ENCODE results near the gene CA12. TPM values are rescaled to one million over a fixed set of nuclear protein-coding genes. Genes with fewer than 3 reads are reported as not detected.

The CA12 gene
- total RNA-seq, 4 donors from 2014 or later = 13.3 to 46.7 (median 17.5) TPM

DNA sequence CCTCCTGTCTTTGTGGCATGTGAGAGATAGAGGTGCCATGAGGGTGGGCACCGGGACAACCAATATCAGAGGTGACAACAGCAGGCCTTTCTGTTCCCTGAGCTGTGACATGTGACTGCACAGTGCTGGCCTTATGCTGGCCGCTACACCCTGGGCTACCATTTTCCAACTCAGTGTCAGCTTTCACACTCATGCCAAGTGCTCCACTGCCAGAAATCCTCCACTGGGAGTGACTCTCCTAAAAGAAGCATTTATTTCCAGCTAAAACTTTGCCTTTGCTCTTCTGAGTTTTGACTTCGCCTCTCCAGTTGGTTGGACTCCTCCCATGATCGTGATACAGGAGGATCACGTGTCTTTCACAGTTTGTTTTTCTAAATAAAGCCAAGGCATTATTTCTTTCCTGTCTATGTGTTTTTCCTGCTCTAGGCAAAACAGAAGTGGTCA is 31.4 kb downstream of the CA12 start:
- H3K27ac ChIP-seq = peak overlapping the region in 2 of 4 donors; percentile 20 to 21

DNA sequence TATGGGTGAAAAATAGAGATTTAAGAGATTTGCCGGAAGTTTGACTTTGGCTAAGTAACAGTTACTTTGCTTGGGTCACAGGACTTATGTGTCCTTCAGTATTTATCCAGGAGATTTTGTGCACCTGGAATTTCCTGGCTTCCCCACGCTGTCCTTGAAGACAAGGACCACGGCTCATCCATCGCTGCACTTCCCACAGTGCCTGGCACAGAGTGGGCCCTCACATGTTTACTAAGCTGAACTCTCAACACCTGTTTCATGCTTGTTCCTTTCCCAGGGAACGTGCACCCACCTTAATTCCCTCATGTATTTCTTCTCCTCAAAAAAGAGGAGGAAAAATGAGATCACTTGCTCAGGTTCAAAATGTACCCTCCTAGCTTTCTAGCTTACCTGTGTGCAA is 32.0 kb downstream of the CA12 start:
- peak overlapping the region in 2 of 4 donors; percentile 20 to 21 for H3K27ac ChIP-seq
- WGBS, 2 donors (ENCODE audit: low coverage in 1 of 2) = 89% methylated on average over 4 of the region's 5 CpGs; no CpG with 5 or more reads in 1 of the 2 donors
- no peak for ATAC-seq

More for the DNA sequence above, 31.4 kb downstream of the CA12 start:
- Histone ChIP-seq H3K36me3 (no peaks in the 10 kb centered on the region), H3K4me1 (peaks cover 0 to 42% (median 3%) of the 10 kb centered on the region in 3 donors), H3K4me3 (no peak overlapping the region), H3K27me3 (no peaks in the 10 kb centered on the region), H3K9me3 (no peaks in the 10 kb centered on the region)
- peak; percentile 57 for ATAC-seq
- 44 to 46% methylated on average over 2 to 3 of the region's 5 CpGs for WGBS, 2 donors (ENCODE audit: low coverage in 1 of 2)
- TF ChIP-seq, protein P1, sequence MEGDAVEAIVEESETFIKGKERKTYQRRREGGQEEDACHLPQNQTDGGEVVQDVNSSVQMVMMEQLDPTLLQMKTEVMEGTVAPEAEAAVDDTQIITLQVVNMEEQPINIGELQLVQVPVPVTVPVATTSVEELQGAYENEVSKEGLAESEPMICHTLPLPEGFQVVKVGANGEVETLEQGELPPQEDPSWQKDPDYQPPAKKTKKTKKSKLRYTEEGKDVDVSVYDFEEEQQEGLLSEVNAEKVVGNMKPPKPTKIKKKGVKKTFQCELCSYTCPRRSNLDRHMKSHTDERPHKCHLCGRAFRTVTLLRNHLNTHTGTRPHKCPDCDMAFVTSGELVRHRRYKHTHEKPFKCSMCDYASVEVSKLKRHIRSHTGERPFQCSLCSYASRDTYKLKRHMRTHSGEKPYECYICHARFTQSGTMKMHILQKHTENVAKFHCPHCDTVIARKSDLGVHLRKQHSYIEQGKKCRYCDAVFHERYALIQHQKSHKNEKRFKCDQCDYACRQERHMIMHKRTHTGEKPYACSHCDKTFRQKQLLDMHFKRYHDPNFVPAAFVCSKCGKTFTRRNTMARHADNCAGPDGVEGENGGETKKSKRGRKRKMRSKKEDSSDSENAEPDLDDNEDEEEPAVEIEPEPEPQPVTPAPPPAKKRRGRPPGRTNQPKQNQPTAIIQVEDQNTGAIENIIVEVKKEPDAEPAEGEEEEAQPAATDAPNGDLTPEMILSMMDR (IDR thresholded peaks at IDR 0.05) = no peak

DNA sequence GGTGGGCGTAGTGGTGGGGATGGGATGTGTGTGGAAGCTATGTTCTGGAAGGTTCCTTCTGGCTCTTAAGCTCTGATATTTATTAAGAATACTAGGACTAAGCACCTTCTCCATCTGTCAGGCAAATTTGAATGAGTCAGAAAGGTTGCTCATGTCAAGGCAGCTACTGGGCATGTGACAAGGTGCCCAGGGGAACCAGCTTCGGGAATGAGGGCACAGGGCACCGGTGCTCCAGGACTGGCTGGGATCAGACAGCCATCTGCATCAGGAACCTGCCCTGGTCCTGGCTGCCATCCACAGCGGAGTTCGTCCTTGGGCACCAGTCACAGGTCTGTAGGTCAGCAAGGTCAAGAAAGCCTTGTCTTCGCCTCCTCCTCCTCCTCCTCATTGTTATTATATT is 32.5 kb downstream of the CA12 start:
- H3K27me3 ChIP-seq = no peaks in the 10 kb centered on the region
- WGBS, 2 donors (ENCODE audit: low coverage in 1 of 2) = 76% methylated on average over 6 of the region's 6 CpGs; no CpG with 5 or more reads in 1 of the 2 donors
- no peaks in the 10 kb centered on the region for H3K36me3 ChIP-seq
- TF ChIP-seq, protein P1 (IDR thresholded peaks at IDR 0.05) = no peak
- TF ChIP-seq POLR2AphosphoS5 (IDR thresholded peaks at IDR 0.05) (no peak), POLR2A (IDR thresholded peaks at IDR 0.05) (no peak), EP300 (IDR thresholded peaks at IDR 0.05) (no peak)
- peaks cover 0 to 42% (median 3%) of the 10 kb centered on the region in 3 donors for H3K4me1 ChIP-seq
- no peaks in the 10 kb centered on the region for H3K9me3 ChIP-seq
- H3K27ac ChIP-seq = peak overlapping the region in 1 of 4 donors; percentile 50
- no peak overlapping the region for H3K4me3 ChIP-seq
- no peak for ATAC-seq

More for the DNA sequence above, 32.0 kb downstream of the CA12 start:
- TF ChIP-seq POLR2AphosphoS5 (IDR thresholded peaks at IDR 0.05) (no peak), EP300 (IDR thresholded peaks at IDR 0.05) (no peak), POLR2A (IDR thresholded peaks at IDR 0.05) (no peak)
- TF ChIP-seq, protein P1 (IDR thresholded peaks at IDR 0.05) = no peak
- Histone ChIP-seq H3K27me3 (no peaks in the 10 kb centered on the region), H3K9me3 (no peaks in the 10 kb centered on the region), H3K36me3 (no peaks in the 10 kb centered on the region), H3K4me1 (peaks cover 0 to 42% (median 3%) of the 10 kb centered on the region in 3 donors), H3K4me3 (no peak overlapping the region)

DNA sequence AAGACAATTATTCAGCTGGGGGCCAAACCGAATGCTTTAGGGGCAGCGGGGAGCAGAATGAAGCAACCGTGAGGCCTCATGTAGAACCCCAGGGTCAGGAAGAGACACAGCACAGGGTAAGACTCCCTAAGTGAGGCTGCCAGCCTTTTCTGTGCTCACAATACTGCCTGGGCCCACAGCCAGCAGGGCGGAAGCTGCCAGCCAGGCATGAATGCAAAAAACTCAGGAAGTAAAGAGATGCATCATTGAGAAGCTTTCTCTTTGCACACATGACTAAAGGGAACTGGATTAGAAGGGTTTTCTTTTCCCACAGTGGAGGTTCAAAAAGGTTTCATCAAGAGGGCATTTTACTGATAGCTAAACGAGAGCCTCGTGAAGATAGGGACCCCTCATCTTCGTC is 33.3 kb downstream of the CA12 start:
- Histone ChIP-seq H3K27ac (peak overlapping the region in 3 of 4 donors; percentile 13 to 50 (median 14)), H3K4me3 (no peak overlapping the region), H3K4me1 (peaks cover 0 to 42% (median 3%) of the 10 kb centered on the region in 3 donors), H3K36me3 (no peaks in the 10 kb centered on the region), H3K27me3 (no peaks in the 10 kb centered on the region), H3K9me3 (no peaks in the 10 kb centered on the region)
- 53 to 64% methylated on average over 5 to 7 of the region's 7 CpGs for WGBS, 2 donors (ENCODE audit: low coverage in 1 of 2)
- peak; percentile 60 for ATAC-seq
- TF ChIP-seq EP300 (IDR thresholded peaks at IDR 0.05) (no peak), POLR2AphosphoS5 (IDR thresholded peaks at IDR 0.05) (peak; percentile 37)

DNA sequence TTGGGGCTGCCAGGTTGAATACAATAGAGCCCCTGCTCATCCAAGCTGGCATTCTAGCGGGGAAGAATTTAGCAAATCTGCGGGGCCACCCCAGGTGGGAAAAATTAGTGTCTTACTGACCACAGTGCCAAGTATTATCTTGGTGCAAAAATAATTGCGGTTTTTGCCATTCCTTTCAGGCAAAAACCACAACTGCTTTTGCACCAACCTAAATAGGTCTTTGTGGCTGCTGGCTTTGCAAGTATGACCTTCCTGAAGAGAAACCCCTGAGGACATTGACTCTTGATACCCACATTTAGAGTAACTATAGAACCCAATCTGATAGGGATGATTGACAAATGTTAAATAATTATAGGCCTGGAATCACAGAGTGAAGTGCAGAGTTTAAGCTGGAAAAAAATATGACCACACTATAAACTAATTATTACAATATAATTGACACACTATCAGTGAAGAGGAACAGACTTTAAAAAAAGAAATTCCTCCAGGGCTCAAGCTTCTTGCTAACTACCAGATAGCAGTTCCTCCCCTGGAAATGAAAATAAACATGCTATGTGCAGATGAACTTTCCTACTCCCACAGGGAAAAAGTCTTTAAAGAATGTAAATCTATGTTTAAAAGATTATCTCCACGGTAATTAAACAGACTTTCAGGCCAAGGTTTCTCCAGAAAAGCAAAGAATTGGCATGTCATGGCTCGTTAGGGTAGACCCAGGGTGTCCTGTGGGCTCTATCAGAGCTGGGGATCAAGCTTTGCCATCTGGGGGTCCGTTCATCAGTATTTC is 34.4 kb downstream of the CA12 start:
- H3K4me1 ChIP-seq = peaks cover 0 to 42% (median 3%) of the 10 kb centered on the region in 3 donors
- no peaks in the 10 kb centered on the region for H3K27me3 ChIP-seq
- TF ChIP-seq, protein P1 (IDR thresholded peaks at IDR 0.05) = no peak
- TF ChIP-seq EP300 (IDR thresholded peaks at IDR 0.05) = no peak
- H3K4me3 ChIP-seq = no peak overlapping the region
- no peak for ATAC-seq
- WGBS, 2 donors (ENCODE audit: low coverage in 1 of 2) = 50 to 80% methylated on average over 3 to 6 of the region's 6 CpGs
- H3K36me3 ChIP-seq = no peaks in the 10 kb centered on the region
- H3K9me3 ChIP-seq = no peaks in the 10 kb centered on the region
- peak overlapping the region in 1 of 4 donors; percentile 50 for H3K27ac ChIP-seq
